ENCODE measurements around the gene LIG4.

DNA sequence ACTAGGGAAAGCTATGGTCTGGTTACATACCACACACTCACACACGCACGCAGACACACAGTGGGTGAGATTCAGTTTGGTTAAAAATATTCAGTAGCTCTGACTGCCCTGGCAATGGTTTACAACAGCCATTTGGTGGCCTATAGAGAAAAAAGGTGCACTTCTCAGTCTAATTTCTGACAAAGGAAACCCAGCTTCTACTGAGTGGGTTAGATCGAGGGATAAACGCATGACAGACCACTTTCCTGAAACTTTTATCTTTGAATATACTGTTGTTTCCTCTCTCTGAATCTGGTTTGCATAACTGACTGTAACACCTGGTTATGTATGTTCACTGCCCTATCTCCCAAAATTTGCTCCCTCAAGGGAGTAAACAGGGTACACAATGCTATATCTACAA, 2.5 kb downstream of the LIG4 start:
- no peak for TF ChIP-seq POLR2A (IDR thresholded peaks at IDR 0.05; ENCODE audit: low read length)
- no peak for TF ChIP-seq GATA1 (IDR thresholded peaks at IDR 0.05; ENCODE audit: low read depth, low read length)

All from erythroblast (primary cell).